OCI-LY1 (cell line): ENCODE results near the gene PRUNE2.
A peak's percentile ranks its signal among the peaks of the same experiment; 100 is the strongest.

Source experiments
- H2AFZ ChIP-seq: fragments of 200-600 bp; sonication (generic), shearing (Covaris generic); 2 replicates; pipeline ENCODE4 v1.6.0; 2014; ENCODE audit warnings: antibody characterized with exemption, mild to moderate bottlenecking, low read length
- H3F3A ChIP-seq: fragments of 200-600 bp; sonication (generic), shearing (Covaris generic); 2 replicates; pipeline ENCODE4 v1.6.0; 2014; ENCODE audit warnings: mild to moderate bottlenecking, antibody characterized with exemption, low read length, moderate library complexity; ENCODE audit not compliant: insufficient read depth
- H3K27ac ChIP-seq: fragments of 200-600 bp; sonication (generic); 2 replicates; pipeline ENCODE4 v1.5.1; 2014; ENCODE audit warnings: low read length, mixed run types, mild to moderate bottlenecking, low read depth; ENCODE audit not compliant: poor library complexity, severe bottlenecking
- H3K27me3 ChIP-seq: fragments of 200-600 bp; sonication (generic); 2 replicates; pipeline ENCODE4 v1.6.0; 2014; ENCODE audit warnings: antibody characterized with exemption, mild to moderate bottlenecking, low read length, moderate library complexity; ENCODE audit not compliant: insufficient read depth
- H3K36me3 ChIP-seq: fragments of 200-600 bp; sonication (generic); 2 replicates; pipeline ENCODE4 v1.6.1; 2014; ENCODE audit warnings: mild to moderate bottlenecking, antibody characterized with exemption, low read length, moderate library complexity, mixed read lengths; ENCODE audit not compliant: insufficient read depth
- H3K4me1 ChIP-seq: fragments of 200-600 bp; sonication (generic); 2 replicates; pipeline ENCODE4 v1.5.1; 2014; ENCODE audit warnings: mild to moderate bottlenecking, low read length, moderate library complexity; ENCODE audit not compliant: insufficient read depth, severe bottlenecking
- H3K4me2 ChIP-seq: fragments of 200-600 bp; sonication (generic), shearing (Covaris generic); 2 replicates; pipeline ENCODE4 v1.6.1; 2014; ENCODE audit warnings: low read length
- H3K4me3 ChIP-seq: fragments of 200-600 bp; sonication (generic); 2 replicates; pipeline ENCODE4 v1.5.1; 2014; ENCODE audit warnings: low read length, low read depth, mild to moderate bottlenecking, mixed read lengths; ENCODE audit not compliant: poor library complexity, severe bottlenecking
- H3K79me2 ChIP-seq: fragments of 200-600 bp; shearing (Covaris generic); 2 replicates; pipeline ENCODE4 v1.6.1; 2016; ENCODE audit warnings: mixed run types, low read length, mixed read lengths; ENCODE audit not compliant: insufficient read depth
- H3K9ac ChIP-seq: fragments of 200-600 bp; sonication (generic), shearing (Covaris generic); 2 replicates; pipeline ENCODE4 v1.6.1; 2014; ENCODE audit warnings: mild to moderate bottlenecking, low read length, mixed read lengths
- H3K9me2 ChIP-seq: fragments of 200-600 bp; sonication (generic), shearing (Covaris generic); 2 replicates; pipeline ENCODE4 v1.6.1; 2014; ENCODE audit warnings: low read depth, mild to moderate bottlenecking, low read length, mixed read lengths
- H3K9me3 ChIP-seq: fragments of 200-600 bp; shearing (Covaris generic); 2 replicates; pipeline ENCODE4 v1.6.1; 2014; ENCODE audit warnings: low read length, mixed read lengths
- H4K20me1 ChIP-seq: fragments of 200-600 bp; sonication (generic), shearing (Covaris generic); 2 replicates; pipeline ENCODE4 v1.6.0; 2016; ENCODE audit warnings: mild to moderate bottlenecking, low read length; ENCODE audit not compliant: insufficient read depth
- CTCF ChIP-seq: fragments of 200-600 bp; sonication (generic), shearing (Covaris generic); IDR thresholded peaks from 2 replicates; pipeline ENCODE4 v1.5.1; 2017; ENCODE audit warnings: mild to moderate bottlenecking, antibody characterized with exemption, low read length, moderate library complexity, mixed read lengths
- EZH2 ChIP-seq: fragments of 200-600 bp; sonication (generic), shearing (Covaris generic); IDR thresholded peaks from 2 replicates; pipeline ENCODE4 v1.8.0; 2017; ENCODE audit warnings: borderline replicate concordance, mixed run types, mild to moderate bottlenecking, antibody characterized with exemption, low read length, moderate library complexity, mixed read lengths

PRUNE2 gene

GRCh38 chr9:76626141-76626540 lies 279.8 kb downstream of the PRUNE2 start:
- Histone ChIP-seq H3F3A (peaks cover 11% of the 10 kb centered on the region; the same call in 1 of the 2 replicates), H3K4me2 (peak overlapping the region; percentile 57)

GRCh38 chr9:76624391-76625048 lies 281.4 kb downstream of the PRUNE2 start:
- Histone ChIP-seq H3K27ac (peak overlapping the region; percentile 97), H3K27me3 (no peaks in the 10 kb centered on the region), H3K4me1 (peaks cover 100% of the 10 kb centered on the region), H3K9me3 (no peaks in the 10 kb centered on the region), H3K36me3 (no peaks in the 10 kb centered on the region), H3K4me2 (peak overlapping the region; percentile 63), H3K4me3 (peak overlapping the region; percentile 59), H3K9ac (peak overlapping the region; percentile 57), H4K20me1 (no peaks in the 10 kb centered on the region), H3F3A (peaks cover 11% of the 10 kb centered on the region; the same call in 1 of the 2 replicates), H3K9me2 (no peaks in the 10 kb centered on the region), H2AFZ (no peak overlapping the region), H3K79me2 (no peaks in the 10 kb centered on the region)
- no peak for TF ChIP-seq EZH2
- TF ChIP-seq CTCF: no peak

More at GRCh38 chr9:76626141-76626540, 279.8 kb downstream of the PRUNE2 start:
- peak overlapping the region; percentile 20 for H3K4me3 ChIP-seq
- H4K20me1 ChIP-seq: no peaks in the 10 kb centered on the region
- H3K36me3 ChIP-seq: no peaks in the 10 kb centered on the region
- H2AFZ ChIP-seq: no peak overlapping the region
- no peaks in the 10 kb centered on the region for H3K27me3 ChIP-seq
- peak overlapping the region; percentile 57; the same call in 1 of the 2 replicates for H3K9ac ChIP-seq
- no peaks in the 10 kb centered on the region for H3K9me2 ChIP-seq
- peaks cover 99% of the 10 kb centered on the region for H3K4me1 ChIP-seq
- H3K9me3 ChIP-seq: no peaks in the 10 kb centered on the region
- TF ChIP-seq EZH2 (no peak), CTCF (no peak)
- H3K27ac ChIP-seq: peak overlapping the region; percentile 97
- H3K79me2 ChIP-seq: no peaks in the 10 kb centered on the region

- peaks cover 75% of the 10 kb centered on the region for H3K4me1 ChIP-seq
- peak overlapping the region; percentile 44; the same call in 1 of the 2 replicates for H3K9ac ChIP-seq
Measured at GRCh38 chr9:76620996-76621395, 284.9 kb downstream of the PRUNE2 start.

More at GRCh38 chr9:76620996-76621395, 284.9 kb downstream of the PRUNE2 start:
- Histone ChIP-seq H3K4me3 (no peak overlapping the region), H3F3A (no peaks in the 10 kb centered on the region), H3K36me3 (no peaks in the 10 kb centered on the region), H3K4me2 (peak overlapping the region; percentile 38; the same call in 1 of the 2 replicates), H3K9me2 (no peaks in the 10 kb centered on the region), H3K9me3 (no peaks in the 10 kb centered on the region), H3K27me3 (no peaks in the 10 kb centered on the region), H3K79me2 (no peaks in the 10 kb centered on the region), H3K27ac (peak overlapping the region; percentile 97), H4K20me1 (no peaks in the 10 kb centered on the region), H2AFZ (no peak overlapping the region)
- TF ChIP-seq CTCF (no peak), EZH2 (no peak)
